ENCODE measurements around the gene LZTS2.

Gene LZTS2

DNA sequence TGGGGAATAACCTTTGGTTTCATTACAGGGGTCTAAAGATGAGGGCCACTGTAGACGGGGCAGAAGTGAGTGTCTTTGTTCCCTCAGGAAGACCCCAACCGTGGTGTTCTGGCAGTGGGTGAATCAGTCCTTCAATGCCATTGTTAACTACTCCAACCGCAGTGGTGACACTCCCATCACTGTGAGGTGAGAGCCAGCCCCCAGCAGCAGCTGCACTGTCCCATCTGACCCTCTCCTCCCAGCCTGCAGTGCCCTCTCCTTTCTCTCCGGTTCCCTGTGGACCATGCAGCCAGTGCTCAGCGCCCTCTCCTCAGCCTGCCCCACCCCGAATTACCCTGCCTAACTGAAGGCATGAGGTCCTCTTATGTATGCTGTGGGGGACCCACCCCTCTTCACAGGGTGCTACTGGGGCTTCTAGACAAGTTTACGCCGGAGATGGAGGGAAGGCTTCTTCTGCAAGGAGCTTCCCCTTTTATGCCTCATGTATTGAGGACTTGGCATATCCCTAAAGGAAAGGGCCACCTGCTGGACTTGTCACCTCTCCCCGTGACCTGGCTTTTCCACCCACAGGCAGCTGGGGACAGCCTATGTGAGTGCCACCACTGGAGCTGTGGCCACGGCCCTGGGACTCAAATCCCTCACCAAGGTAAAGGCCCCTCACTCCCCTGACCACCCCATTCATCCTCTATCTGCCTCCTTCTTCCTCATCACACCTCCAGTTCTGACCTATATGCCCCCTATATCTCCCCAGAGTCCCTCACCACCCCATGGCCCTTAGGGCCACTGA is 36.5 kb downstream of the LZTS2 start:
- DNase-seq = no peak

DNA sequence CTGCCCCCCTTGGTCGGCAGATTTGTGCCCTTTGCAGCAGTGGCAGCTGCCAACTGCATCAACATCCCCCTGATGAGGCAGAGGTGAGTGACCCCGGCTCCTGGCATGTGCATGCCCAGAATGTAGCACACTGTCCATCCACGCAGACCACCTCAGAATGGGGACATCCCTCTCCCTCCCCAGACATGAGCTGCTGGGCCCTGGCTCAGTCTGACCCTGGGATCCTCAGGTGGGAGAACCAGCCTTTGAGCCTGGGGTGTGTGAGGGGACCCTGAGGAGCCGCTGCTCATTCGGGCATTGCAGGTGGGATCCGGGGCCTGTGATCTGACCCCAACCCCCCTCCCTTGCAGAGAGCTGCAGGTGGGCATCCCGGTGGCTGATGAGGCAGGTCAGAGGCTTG is 37.1 kb downstream of the LZTS2 start:
- no peak for DNase-seq

DNA sequence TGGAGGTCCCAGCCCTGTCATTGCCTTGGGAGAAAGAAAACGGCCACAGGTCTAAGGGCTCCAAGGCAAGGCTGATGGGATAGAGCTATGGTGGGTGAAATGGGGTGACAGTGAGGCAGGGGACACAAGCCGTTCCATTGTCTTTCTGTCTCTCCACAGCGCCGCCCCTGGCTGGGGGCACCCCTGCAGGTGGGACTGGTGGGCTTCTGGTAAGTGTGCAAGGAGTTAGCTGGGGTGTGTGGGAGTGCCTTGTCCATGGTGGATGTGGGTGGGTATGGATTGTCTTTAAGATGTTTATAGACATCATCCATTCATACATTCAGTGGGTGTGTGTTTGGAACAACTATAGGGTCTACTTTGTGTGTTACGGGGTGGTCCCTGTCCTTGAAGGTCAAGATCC is 38.9 kb downstream of the LZTS2 start:
- DNase-seq = no peak

DNA sequence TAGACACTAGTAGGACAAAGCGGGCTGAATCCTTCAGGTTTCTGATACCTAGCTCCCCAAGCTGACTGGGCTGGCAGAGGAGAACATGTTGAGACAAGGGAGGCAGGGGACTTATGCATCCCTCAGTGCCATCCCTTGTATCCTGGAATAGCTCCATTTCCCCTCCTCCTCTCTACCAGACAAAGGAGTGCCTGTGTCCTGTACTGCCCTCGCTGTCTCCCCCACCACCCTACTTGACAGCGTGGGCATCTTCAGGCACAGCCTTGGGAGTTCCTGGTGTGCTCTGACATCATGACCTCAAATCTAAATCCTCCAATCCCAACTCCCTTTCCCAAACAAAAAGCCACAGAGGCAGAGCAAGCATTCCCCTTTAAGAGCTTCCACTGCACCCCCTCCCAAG is 40.5 kb downstream of the LZTS2 start:
- no peak for DNase-seq

DNA sequence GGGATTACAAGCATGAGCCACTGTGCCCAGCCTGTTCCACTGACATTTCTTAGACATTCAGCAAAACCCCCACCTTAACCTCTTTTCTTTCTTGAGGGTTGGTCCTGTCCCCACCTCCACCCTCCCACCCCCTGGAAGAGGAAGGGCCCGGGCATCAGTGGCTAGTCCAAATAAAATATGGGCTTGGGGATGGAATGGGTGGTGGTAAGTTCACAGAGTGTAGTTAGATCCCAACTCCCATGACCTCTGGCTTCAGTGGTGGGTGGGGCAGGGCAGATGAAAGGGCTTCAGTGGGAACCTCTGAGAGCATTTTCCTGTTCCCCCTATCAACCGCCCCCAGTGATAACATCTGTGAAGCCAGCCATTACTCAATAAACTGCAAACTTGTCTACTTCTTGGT is 41.2 kb downstream of the LZTS2 start:
- DNase-seq = no peak

DNA sequence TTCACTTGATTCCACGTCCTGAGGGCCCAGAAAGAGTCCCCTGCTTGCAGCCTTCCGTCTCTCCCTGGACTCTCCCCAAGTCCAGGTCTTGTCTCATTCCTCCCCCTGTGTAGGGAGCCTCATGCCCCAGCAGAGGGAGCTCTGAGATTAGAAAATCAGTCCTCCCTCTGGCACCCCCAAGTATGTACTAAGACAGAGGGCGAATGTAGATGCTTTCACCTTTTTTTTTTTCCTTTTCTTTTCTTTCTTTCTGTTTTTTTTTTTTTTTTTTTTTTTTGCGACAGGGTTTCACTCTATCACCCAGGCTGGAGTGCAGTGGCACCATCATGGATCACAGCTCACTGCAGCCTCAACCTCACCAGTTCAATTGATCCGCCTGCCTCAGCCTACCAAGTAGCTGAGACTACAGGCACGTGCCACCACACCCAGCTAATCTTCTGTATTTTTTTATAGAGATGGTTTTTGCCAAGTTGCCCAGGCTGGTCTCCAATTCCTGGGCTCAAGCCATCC is 41.7 kb downstream of the LZTS2 start:
- DNase-seq = peak; percentile 56

DNA sequence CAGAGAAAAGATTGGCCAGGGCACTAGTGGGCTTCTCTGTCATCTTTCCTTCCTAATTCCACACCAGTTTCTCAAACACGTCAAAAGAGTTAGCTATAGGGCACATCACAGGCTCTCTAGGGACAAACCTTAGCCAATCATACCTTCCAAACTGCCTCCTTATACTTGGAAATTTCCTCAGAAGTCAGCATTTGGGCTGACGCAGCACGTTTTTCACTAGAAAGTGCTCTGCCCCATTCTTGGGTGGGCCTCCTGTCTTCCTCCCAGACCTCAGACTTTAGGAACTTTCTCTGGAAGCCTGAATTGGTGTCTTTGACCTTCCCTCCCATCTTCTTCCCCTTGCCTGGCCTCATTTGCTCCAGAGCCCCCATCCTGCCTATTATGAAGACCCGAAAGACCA is 42.5 kb downstream of the LZTS2 start:
- no peak for DNase-seq

DNA sequence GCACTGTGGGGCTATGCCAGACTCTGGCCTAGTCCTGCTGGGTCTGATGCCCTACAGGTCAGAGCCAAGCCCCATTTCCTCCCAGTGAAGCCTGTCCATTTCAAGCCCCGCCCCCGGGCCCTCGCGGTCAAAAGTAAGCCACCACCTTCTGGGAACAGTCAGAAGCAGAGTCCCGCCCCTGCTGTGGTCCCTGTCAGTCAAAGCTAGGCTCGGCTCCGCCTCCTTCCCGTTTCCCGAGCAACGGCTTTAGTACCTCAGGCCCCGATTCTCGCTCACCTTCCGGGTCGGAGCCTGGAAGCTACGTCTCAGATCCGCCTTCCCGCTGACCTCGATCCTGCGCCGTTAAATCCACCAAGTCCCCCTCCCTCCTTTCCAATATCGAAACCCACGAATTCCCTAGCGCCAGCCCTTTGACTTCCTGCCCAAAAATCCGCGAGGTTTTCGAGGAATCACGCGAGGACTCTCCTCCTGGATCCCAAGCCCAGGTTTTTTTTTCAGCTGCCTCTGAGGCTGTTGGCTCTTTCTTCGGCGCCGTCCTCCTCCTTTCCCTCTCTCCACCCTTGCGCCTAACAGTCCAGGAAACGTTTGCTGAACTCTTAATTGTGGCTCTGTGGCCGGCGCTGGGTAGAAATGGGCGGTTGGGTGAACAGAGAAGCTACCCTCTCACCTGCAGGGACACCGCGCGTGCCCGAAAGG is 43.2 kb downstream of the LZTS2 start:
- DNase-seq = peak; percentile 95

DNA sequence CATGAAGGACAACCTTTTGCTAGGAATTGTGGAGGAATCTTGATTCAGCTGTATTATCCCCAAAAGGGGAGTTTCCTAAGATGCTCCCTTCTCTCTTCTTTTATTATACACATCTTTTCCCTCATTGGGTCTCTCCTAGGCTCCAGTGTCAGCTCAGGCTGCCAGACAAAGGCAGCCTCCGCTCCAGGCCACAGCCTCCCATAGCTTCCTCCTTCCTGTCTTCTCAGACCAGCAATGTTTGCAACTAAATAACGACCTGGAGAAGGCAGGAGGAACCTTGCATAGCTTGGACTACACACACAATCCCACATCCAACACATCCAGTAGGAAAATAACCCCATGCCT is 43.7 kb downstream of the LZTS2 start:
- DNase-seq = no peak

DNA sequence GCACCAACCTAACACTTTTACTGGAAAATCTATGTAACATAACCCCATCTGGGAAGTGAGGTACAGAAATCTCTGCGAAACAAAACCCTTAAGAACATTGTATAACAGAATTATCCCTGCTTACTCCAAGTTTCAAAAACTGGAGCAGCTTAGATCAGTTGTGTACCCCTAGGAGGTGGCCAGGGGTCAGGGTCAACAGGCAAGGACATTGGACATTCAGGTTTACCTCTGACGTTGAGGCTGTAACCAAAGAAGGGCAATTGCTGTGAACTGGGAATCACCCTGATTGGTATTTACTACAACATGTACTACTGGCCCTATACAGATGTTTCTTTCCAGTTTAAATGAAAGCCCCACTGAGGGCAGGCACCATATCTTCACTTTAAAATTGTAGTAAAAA is 44.5 kb downstream of the LZTS2 start:
- no peak for DNase-seq

DNA sequence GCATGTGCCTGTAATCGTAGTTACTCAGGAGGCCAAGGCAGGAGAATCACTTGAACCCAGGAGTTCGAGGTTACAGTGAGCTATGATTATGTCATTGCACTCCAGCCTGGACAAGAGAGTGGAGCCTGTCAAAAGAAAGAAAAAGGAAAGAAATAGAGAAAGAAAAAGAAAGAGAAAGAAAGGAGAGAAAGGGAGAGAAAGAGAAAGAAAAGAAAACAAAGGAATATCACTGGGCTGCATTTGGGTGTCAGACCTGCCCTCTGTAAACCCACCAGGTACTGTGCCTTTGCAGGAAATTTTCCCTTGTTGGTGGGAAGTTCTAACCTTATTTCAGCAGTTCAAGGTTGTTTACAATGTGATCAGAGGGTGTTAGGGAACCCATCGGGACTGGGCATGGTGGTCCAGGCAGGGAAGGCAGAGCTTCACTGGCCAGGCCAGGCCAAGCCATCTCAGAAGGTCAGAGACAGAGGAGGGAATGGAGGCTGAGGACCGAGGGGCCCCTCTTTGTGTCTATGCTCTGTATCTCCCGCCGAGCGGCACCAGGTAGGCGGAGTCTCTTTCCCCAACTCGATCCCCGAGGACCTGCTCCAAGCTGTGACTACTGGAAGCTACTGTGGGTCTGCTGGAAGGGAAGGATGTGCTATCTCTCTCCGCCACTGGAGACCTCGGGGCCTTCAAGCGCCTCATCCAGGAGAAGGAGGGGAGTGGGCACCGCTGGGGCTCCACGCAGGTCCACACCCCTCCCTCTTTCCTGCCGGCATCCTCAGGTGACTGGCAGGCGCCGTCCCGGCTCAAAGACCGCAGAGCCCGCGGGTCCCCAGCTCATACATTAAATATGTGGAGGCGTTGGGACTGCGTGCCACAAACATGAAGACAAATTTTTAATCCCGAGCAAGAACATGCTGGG is 47.0 kb downstream of the LZTS2 start:
- DNase-seq = no peak

DNA sequence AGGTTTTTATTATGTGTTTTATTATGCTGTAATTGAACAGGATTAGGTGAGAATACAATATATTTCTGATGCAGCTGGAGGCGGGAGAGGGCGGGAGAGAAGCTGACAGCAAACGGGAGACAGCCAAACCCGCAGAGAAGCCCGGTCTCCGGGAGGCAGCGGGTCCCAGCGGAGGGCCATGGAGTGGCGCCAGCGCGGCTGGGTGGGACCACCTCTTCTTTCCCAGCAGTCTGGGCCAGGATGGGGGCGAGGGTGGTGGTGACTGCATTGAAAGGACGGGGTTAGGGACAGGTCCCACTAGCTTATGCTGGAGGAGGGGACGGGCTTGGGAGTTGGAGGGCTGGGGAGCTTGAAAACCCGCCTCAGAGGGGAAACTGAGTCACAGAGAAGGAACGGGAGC is 47.7 kb downstream of the LZTS2 start:
- DNase-seq = no peak

DNA sequence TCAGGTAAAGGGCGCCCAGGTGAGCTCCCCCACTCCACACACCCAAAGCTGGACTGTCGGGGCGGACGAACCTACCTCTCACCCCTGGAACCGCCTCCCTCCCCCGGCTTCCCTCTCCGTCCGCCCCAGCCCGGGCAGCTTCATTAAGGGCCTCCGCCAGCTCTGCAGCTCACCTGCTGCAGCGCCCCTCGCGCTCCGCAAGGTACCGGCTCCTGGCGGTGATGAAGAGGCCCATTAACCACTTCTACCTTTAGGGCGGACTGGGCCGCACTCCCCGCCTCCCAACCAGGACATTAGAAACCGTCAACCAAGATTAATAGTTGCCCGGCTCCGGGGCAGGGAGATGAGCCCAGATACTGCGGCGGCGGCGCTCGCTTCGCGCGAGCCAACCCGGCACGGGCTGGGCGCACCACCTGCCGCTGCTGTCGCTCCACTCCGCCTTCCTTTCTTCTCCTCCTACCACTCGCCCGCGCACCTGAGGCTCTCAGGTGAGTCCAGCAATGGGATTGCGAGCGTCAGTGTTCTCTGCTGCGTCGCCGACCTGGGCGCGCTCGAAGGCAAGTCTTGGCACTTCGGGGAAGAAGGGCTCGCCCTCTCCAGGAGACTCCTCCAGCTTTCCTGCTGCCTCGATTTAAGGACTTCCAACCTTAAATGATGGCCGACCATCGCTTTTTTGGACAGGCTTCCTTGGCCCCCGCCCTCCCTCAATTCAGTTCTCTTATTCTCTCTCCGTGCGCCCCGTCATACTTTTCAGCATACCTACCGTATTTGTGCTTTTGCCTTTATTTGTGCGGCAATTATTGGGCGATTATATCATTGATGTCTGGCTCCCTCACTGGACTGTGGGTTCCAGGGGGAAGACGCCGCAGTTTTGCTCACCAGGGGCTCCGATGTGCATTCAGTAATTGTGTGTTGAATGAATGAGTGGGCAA is 48.6 kb downstream of the LZTS2 start:
- DNase-seq = no peak

DNA sequence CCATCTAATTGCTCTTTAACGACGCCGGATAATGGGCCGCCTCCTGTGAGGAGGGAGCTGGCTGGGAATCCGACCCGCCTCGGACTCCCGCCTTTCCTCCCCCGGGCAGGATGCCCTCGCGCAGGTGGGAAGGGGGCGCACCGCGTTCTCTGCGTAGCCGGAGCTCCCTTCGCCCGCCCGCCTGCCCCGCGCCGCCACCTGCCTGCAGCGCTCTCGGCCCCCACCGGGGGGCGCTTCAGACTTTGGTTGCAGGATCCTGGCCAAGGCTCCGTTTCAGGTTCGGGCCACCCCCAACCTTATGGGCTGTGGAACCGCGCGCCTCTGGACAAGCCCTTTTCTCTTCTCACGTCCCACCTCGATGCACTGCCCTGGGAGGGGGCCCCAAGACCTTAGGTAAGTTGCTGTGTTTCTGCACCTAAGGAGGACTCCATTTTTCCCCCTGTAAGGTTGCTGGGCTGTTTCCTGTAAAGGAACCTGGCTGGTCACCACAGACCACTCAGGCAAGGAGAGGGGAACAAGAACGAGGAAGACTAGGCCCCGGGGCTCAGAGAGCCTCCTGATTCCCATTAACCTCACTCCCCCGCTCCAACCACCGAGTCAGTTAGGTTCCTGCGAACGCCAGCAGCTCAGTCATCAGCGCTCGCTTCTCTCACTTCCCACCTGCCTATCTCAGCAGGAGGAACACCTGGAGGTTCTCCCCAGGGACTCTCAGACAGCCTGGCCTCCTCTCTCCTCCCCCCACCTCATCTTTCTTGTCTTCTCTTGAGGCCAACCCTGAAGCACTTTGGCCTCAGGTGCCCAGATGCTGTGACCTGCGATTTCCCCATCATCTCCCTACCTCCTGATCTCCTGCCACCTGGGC is 50.8 kb downstream of the LZTS2 start:
- peak; percentile 7 for DNase-seq

DNA sequence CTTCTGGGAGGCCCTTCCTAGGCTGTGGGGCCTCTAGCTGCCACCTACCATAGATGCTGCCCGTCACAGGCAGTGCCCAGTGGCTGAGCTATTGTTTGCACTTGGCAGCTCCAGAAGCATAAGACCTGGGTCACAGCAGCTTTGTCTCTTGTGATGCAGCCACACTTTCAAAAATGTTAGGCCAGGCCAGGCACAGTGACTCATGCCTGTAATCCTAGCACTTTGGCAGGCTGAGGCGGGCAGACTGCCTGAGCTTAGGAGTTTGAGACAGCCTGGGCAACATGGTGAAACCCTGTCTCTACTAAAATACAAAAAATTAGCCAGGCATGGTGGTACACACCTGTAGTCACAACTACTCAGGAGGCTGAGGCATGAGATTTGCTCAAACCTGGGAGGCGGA is 52.7 kb downstream of the LZTS2 start:
- peak; percentile 7 for DNase-seq

DNA sequence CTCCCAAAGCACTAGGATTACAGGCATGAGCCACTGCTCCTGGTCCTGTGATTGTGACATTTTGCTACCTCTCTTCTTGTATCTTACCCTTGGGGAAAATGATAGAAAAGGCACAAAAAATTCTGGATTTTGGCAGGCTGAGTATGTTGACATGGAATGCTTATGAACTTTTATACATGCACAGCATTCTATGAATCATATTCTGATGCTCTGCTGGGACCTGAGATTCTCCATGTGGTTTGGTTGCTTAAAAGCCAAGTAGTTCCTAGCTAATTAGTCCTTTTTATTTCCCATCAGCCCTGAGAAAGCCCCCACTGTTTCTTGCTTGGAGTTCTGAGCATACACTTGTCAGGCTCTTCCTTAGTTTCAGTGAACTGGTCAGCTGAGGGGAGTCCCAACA is 53.9 kb downstream of the LZTS2 start:
- no peak for DNase-seq

DNA sequence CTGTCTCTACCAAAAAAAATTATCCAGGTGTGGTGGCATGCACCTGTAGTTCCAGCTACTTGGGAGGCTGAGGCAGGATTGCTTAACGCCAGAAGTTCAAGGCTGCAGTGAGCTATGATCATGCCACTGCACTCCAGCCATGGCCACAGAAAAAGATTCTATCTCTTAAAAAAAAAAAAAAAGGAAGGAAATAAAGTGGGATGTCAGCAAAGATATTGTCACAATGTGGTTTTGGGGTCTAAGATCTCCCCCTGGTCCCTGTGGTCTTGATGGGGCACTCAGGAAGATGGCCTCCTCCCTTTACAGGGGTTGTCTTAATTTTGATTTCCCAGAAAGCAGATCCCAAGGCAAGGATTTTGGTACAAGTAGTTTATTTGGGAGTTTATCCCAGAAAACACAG is 54.7 kb downstream of the LZTS2 start:
- DNase-seq = no peak

DNA sequence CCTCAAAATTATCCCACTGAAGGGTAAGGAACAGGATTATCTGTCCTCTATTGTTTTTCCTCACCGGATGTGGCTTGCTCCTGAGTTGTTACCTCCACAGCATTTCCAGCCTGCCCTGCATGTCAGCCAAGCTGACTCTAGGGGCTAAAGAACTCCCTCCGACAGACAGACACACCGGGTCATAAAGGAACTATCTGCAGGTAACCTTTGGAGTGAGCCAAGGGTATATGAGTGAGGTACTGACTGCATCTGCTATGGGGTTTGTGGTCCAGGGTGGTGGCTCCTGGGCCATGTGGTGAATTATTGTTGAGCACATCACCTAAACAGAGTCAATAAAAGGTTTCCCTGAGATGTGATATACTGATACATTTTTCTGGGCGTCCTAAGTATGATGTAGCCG is 55.3 kb downstream of the LZTS2 start:
- DNase-seq = no peak

DNA sequence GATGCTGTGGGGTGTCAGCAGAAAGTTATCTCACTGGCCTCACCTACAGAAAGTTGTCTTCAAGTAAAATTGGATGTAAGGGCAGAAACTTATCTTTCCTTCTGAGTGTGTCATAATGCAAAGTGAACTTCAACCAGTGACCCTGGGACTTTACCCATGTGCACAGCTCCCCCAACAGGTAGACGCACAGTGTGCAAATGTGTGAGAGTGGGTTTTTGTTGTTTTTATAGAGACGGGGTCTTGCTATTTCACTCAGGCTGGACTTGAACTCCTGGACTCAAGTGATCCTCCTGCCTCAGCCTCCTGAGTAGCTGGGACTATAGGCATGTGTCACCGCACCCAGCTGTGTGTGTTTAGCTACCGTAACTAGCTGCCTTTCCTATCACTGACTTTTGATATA is 55.8 kb downstream of the LZTS2 start:
- DNase-seq = no peak

DNA sequence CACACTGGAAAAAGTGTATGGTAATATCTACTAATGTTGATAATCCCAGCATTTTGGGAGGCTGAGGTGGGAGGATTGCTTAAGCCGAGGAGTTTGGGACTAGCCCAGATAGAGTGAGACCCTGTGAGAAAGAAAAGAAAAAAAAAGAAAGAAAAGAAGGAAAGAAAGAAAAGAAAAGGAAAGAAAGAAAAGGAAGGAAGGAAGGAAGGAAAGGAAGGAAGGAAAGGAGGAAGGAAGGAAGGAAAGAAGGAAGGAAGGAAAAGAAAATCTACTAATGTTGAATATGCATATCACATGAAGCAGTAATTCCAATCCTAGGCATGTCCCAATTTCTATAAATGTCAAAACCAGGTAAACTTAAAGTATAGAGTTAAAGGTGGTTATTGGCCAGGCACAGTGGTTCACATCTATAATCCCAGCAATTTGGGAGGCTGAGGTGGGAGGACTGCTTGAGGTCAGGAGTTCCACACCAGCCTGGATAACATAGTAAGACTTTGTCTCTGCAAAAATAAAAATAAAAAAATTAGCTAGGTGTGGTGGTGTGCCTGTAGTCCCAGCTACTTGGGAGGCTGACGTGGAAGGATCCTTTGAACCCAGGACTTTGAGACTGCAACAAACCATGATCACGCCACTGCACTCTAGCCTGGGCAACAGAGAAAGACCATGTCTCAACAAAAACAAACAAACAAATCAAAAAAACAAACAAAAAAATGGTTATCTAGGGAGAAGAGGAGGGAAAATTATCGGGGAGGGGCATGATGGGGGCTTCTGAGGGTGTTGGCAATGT is 57.0 kb downstream of the LZTS2 start:
- no peak for DNase-seq

Measured in kidney glomerular epithelial cell (primary cell).